Measurements from ENCODE around the gene CTNND1.

CTNND1 gene

DNA sequence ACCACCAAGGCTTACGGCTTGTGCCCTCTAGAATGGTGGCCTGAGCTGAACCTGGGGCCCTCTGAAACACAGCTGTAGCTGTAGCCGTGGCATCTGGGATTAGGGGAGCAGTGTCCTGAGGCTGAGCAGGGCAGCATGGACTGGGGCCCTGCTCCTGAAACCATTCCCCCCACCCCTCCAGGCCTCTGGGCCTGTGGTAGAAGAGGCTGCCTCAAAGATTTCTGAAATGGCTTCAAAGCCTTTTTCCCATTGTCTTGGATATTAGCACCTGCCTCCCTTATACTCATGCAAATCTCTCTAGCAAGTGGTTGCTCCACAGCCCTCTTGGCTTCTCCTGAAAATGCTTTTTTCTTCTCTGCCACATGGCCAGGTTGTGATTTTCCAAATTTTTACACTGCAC, 106.9 kb downstream of the CTNND1 start:
- no peaks in the 10 kb centered on the region for H3K9me3 ChIP-seq (ENCODE audit: control insufficient read depth, insufficient read depth, low read depth, low read length)
- H3K36me3 ChIP-seq (ENCODE audit: control insufficient read depth in 2 of 2, insufficient read depth in 1 of 2, low read length in 2 of 2) = no peaks in the 10 kb centered on the region
- TF ChIP-seq PBX3 (CRISPR knock-in tag; IDR thresholded peaks at IDR 0.05) (no peak), INSM2 (tag by site-specific recombination; IDR thresholded peaks at IDR 0.05) (no peak), YY2 (tag by site-specific recombination; IDR thresholded peaks at IDR 0.05) (no peak), ZNF248 (tag by site-specific recombination; IDR thresholded peaks at IDR 0.05) (no peak), GLI2 (tag by site-specific recombination; IDR thresholded peaks at IDR 0.05; ENCODE audit: borderline replicate concordance, low read depth) (no peak)
- TF ChIP-seq, protein P1, sequence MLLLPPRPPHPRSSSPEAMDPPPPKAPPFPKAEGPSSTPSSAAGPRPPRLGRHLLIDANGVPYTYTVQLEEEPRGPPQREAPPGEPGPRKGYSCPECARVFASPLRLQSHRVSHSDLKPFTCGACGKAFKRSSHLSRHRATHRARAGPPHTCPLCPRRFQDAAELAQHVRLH (tag by site-specific recombination; IDR thresholded peaks at IDR 0.05) = no peak
- ChIA-PET POLR2A (no interaction called here), CTCF (interaction anchor here (1.0 kb wide), 1 partner anchor 12 kb away, joined by 4 read pairs; no protein-coding TSS in a partner anchor)
- H3K4me3 ChIP-seq (ENCODE audit: low read depth, low read length) = no peak overlapping the region
- H3K27ac ChIP-seq (ENCODE audit: extremely low read depth, low read depth, low read length) = no peak overlapping the region
- H3K4me1 ChIP-seq (ENCODE audit: control insufficient read depth, insufficient read depth, low read length) = no peaks in the 10 kb centered on the region
